Medulla oblongata (tissue), 1 donor: ENCODE measurements around the gene LTF.
A peak's percentile ranks its signal among the peaks of the same experiment; 100 is the strongest.
"Not testable (repeated sequence)": the region's sequence is repeated elsewhere in the genome, so short reads cannot be mapped to it uniquely, and the experiment has no call there.

Source experiments
- DNase-seq: peaks from one replicate; pipeline ENCODE4 v3.0.0-alpha.2; 2015; ENCODE audit errors: extremely low spot score

LTF gene

DNA sequence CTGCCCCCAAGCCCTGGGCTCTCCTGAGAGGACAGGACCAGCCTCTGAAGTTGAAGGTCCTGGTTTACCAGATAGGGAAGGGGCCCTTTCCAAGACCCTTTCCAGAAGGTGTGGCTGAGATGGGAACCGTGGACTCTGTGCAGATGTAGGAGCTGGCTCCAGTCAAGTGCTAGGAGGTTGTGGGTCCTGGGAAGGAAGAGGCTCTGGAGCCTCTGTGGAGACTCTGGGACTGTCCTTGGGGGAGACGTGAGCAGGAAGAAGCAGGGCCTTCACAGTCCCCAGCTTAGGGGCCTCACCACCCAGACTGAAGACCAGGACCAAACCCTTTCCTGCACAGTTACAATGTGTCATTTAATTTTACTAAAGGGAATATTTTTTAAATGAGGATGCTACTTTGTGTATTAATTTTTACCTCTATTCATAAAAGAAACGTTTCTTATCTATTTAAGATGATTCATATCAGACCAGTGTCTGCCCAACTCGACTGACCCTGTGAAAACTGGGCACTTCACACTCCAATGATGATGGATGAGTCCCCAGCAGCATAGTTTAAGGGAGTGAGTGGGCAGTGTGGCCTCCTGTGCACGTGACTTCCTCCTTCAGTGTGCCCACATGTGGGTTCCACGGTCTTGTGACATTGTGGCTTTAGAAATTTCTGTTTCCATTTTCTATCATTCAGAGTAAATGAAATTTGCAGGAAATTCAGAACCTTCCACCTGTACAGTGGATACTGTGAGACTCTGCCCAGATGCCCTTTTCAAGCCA lies 68.8 kb downstream of the LTF start:
- DNase-seq = no peak

DNA sequence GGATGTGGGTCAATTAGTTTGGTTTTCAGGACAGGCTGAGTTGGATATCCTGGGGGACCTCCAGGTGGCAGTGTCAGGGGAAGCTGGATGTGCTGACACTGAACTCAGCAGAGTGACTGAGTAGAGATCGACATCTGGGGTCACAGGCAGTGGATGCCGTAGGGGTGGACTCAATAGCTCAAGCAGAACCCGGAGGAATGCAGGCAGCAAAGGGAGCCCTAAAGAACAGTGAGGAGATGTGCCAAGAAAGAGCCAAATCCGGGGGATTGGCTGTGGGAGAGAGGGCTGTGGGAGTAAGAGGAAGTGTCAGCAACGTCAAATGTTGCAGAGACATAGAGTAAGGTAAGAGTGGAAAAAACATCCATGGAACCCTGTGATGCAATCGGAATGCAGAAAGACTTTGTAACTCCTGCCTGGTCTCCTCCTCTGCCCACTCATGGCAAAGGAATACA lies 69.5 kb downstream of the LTF start:
- DNase-seq = no peak

GRCh38 chr3:46393554-46394434 lies 70.9 kb downstream of the LTF start:
- no peak for DNase-seq

GRCh38 chr3:46393011-46393410 lies 71.7 kb downstream of the LTF start:
- DNase-seq = no peak

DNA sequence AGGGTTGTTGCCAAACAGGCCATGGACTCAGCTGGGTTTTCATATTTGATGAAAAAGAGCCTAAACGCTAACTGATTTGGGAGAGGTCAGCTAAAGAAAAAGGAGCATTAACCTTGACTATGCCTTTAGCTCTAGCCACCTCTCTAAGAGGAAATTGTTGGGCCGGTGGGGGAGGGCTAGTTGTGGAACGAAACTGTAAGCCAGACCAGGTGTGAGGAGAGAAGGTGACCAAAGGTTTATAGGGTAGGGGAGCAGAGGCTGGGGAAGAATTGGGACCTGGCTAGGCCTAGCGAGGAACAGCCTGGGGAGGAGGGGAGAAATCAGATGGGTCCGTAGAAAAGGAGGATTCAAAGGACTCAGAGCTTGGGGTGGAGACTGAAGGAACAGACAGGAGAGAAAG lies 73.2 kb downstream of the LTF start:
- not testable (repeated sequence) for DNase-seq

DNA sequence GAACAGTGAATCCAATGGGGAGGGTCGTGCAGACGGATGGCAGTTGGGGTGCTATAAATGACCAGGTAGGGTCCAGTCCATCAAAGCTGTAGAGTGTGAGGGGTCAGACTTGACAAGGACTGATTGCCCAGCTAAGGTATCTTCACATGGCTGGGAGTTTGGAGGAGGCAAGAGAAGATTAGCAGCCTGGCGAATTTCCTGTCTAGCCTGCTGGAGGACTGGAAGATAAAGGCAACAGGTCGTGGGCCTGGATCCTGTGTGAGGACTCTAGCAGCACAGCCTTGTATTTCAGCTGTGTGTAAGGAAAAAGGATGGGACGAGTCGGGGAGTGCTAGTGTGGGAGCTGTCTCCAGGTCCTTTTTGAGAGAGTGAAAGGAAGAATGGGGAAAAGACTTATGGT lies 75.4 kb downstream of the LTF start:
- no peak for DNase-seq

DNA sequence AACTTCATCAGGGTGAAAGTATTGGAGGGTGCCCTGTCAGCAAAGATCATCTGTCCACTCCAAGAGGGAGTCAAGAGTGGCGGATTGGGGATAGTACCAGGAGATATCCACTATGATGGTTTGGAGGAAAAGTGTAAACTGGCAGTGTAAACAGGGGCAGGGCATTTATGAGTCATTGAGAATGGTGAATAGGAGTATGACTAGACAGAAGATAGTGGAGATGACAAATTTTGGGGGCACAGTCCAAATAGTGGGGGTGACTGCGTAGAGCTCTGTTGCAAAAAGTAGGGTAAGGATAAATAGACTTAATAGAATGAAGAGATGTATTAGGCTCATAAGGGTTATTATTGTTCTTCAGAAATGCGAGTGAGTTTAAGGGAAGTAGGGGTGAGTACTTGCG lies 75.9 kb downstream of the LTF start:
- DNase-seq = not testable (repeated sequence)

DNA sequence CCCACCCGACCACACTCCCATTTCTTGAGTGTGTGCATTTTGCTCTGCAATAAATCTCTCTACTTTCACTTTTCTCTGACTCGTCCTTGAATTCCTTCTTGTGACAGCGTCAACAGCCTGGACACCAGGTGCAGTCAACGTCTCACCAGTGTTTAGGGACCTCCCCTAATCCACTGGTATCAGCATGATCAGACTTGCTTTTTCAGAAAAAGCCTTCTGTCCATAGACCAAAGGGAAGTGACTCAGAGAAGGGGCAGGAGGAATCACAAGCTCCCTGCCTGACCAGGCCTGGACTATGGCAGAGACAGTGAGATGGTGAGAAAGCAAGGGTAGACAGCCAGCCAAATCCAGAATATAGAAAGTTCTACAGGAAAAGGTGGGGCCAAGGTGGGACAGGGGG lies 78.5 kb downstream of the LTF start:
- DNase-seq = peak; percentile 74
